HCT116 (cell line): Measurements from ENCODE around the gene SLC25A53. TPM values are rescaled to one million over a fixed set of nuclear protein-coding genes. Genes with fewer than 3 reads are reported as not detected.
A peak's percentile ranks its signal among the peaks of the same experiment; 100 is the strongest.

Source experiments
- ATAC-seq: fragments of 200-7000 bp; cut with Tn5 transposase; 2 replicates; pipeline ENCODE4 v1.9.1; 2020; ENCODE audit warnings: mild to moderate bottlenecking, moderate library complexity
- Bru-seq: library from RNA; stranded (reverse); fragments of 400-500 nt; gene quantifications from one replicate; lab custom pipeline; 2021; lab: Mats Ljungman, UMichigan
- BruChase-seq, 2 experiments: library from RNA; stranded (reverse); fragments of 400-500 nt; gene quantifications; one replicate each; lab custom pipeline; 2021; lab: Mats Ljungman, UMichigan
- BruUV-seq: library from RNA; stranded (reverse); fragments of 400-500 nt; replicated peaks from 2 replicates; lab custom pipeline; 2021; lab: Mats Ljungman, UMichigan
- CTCF ChIA-PET: fragments of 300-600 bp; sonication (Branson Sonifier 250); formaldehyde crosslinking; loops from one replicate; lab custom pipeline; 2021; ENCODE audit warnings: antibody characterized with exemption; lab: Charles Lee
- POLR2A ChIA-PET: fragments of 300-600, 350-600 bp; sonication (Branson Sonifier 250); formaldehyde crosslinking; loops from one replicate; lab custom pipeline; 2021; ENCODE audit warnings: antibody characterized with exemption; lab: Charles Lee
- RAD21 ChIA-PET, 2 experiments: fragments of 300-600 bp; sonication (Branson Sonifier 250); formaldehyde crosslinking; loops; one replicate each; lab custom pipeline; 2023; ENCODE audit warnings: low total read pairs in 2 of 2; ENCODE audit not compliant: uncharacterized antibody in 2 of 2, unreplicated experiment in 2 of 2, low non-redundant PET in 1 of 2; lab: Charles Lee
- DNase-seq: peaks from one replicate; pipeline ENCODE4 v3.0.0-alpha.2; 2010; ENCODE audit warnings: low read depth, low spot score
- H2AFZ ChIP-seq: fragments of 200-600 bp; shearing (Covaris generic), sonication (generic); 2 replicates; pipeline ENCODE4 v1.6.1; 2017; ENCODE audit warnings: low read depth, mixed run types, mixed read lengths, antibody characterized with exemption, low read length; ENCODE audit not compliant: poor library complexity, severe bottlenecking
- H3K27ac ChIP-seq: 2 replicates; pipeline ENCODE4 v1.5.1; 2012; ENCODE audit warnings: low read depth, low read length
- H3K27me3 ChIP-seq: fragments of 200-600 bp; sonication (generic); 2 replicates; pipeline ENCODE4 v1.6.1; 2016; ENCODE audit warnings: mixed run types, low read length, mixed read lengths; ENCODE audit not compliant: insufficient read depth
- H3K36me3 ChIP-seq, 2 experiments: fragments of 200-500 bp in 1 of 2; fragments of 200-600 bp in 1 of 2; sonication (Bioruptor generic) in 1 of 2; sonication (generic) in 1 of 2; 2 replicates each; pipeline versions ENCODE4 v1.5.1 to v1.6.1; 2014 to 2016; ENCODE audit warnings: low read length in 2 of 2, inconsistent platforms in 1 of 2, mixed read lengths in 1 of 2, mixed run types in 1 of 2; ENCODE audit not compliant: insufficient read depth in 2 of 2, control insufficient read depth in 1 of 2
- H3K4me1 ChIP-seq, 2 experiments: fragments of 200-600 bp in 1 of 2; sonication (generic) in 1 of 2; 2 replicates each; pipeline versions ENCODE4 v1.5.1 to v1.6.1; 2012 to 2017; ENCODE audit warnings: low read length in 2 of 2, inconsistent platforms in 1 of 2, mild to moderate bottlenecking in 1 of 2, mixed read lengths in 1 of 2, mixed run types in 1 of 2, moderate library complexity in 1 of 2; ENCODE audit not compliant: insufficient read depth in 2 of 2, control insufficient read depth in 1 of 2
- H3K4me2 ChIP-seq: fragments of 200-600 bp; sonication (generic); 2 replicates; pipeline ENCODE4 v1.6.1; 2017; ENCODE audit warnings: mixed run types, low read length, mixed read lengths
- H3K4me3 ChIP-seq, 2 experiments: fragments of 200-600 bp in 1 of 2; sonication (generic) in 1 of 2; replicated peaks in 1 of 2; 2 replicates each; pipeline ENCODE4 v1.5.1; 2011 to 2016; ENCODE audit warnings: low read length in 2 of 2, control low read depth in 1 of 2, low read depth in 1 of 2, mild to moderate bottlenecking in 1 of 2, mixed read lengths in 1 of 2, mixed run types in 1 of 2
- H3K79me2 ChIP-seq: fragments of 200-600 bp; sonication (generic); 2 replicates; pipeline ENCODE4 v1.6.1; 2017; ENCODE audit warnings: mild to moderate bottlenecking, mixed run types, low read length, moderate library complexity, mixed read lengths; ENCODE audit not compliant: insufficient read depth
- H3K9ac ChIP-seq: fragments of 200-600 bp; sonication (generic); 2 replicates; pipeline ENCODE4 v1.6.1; 2016; ENCODE audit warnings: low read length, mixed read lengths
- H3K9me2 ChIP-seq: fragments of 200-600 bp; sonication (generic), shearing (Covaris generic); 2 replicates; pipeline ENCODE4 v1.6.1; 2017; ENCODE audit warnings: mixed run types, mild to moderate bottlenecking, moderate library complexity; ENCODE audit not compliant: insufficient read depth
- H3K9me3 ChIP-seq, 2 experiments: fragments of 200-500 bp in 1 of 2; fragments of 200-600 bp in 1 of 2; sonication (Bioruptor generic) in 1 of 2; sonication (generic) in 1 of 2; 2 replicates each; pipeline ENCODE4 v1.6.1; 2014 to 2017; ENCODE audit warnings: low read length in 2 of 2, mixed read lengths in 2 of 2, inconsistent platforms in 1 of 2, low read depth in 1 of 2, mild to moderate bottlenecking in 1 of 2, mixed run types in 1 of 2, moderate library complexity in 1 of 2; ENCODE audit not compliant: control insufficient read depth in 1 of 2, insufficient read depth in 1 of 2
- H4K20me1 ChIP-seq: fragments of 200-600 bp; sonication (generic), shearing (Covaris generic); 2 replicates; pipeline ENCODE4 v1.6.1; 2017; ENCODE audit warnings: mixed run types, mild to moderate bottlenecking, moderate library complexity; ENCODE audit not compliant: insufficient read depth
- CBX3 ChIP-seq: IDR thresholded peaks from 2 replicates; pipeline ENCODE4 v1.6.1; 2012; ENCODE audit warnings: low read depth
- EGR1 ChIP-seq: IDR thresholded peaks from 2 replicates; pipeline ENCODE4 v1.6.1; 2012; ENCODE audit warnings: low read depth
- ELF1 ChIP-seq: IDR thresholded peaks from 2 replicates; pipeline ENCODE4 v1.6.1; 2012; ENCODE audit warnings: low read depth, borderline replicate concordance
- MAX ChIP-seq: IDR thresholded peaks from 2 replicates; pipeline ENCODE4 v1.6.1; 2012
- REST ChIP-seq: IDR thresholded peaks from 2 replicates; pipeline ENCODE4 v1.6.1; 2012; ENCODE audit warnings: low read depth
- SIN3A ChIP-seq: IDR thresholded peaks from 2 replicates; pipeline ENCODE4 v1.6.1; 2012; ENCODE audit warnings: low read depth
- SP1 ChIP-seq: IDR thresholded peaks from 2 replicates; pipeline ENCODE4 v1.6.1; 2012; ENCODE audit warnings: low read depth
- SRF ChIP-seq: IDR thresholded peaks from 2 replicates; pipeline ENCODE4 v1.6.1; 2012; ENCODE audit warnings: low read depth
- YY1 ChIP-seq: IDR thresholded peaks from 2 replicates; pipeline ENCODE4 v1.6.1; 2011; ENCODE audit warnings: low read length, low read depth, moderate library complexity, mild to moderate bottlenecking; ENCODE audit not compliant: insufficient replicate concordance; ENCODE audit errors: extremely low read depth
- ZNF274 ChIP-seq: fragments of 200-500 bp; sonication (Bioruptor generic); IDR thresholded peaks from 2 replicates; pipeline ENCODE4 v1.6.1; 2014; ENCODE audit warnings: mild to moderate bottlenecking, low read depth, low read length, inconsistent platforms
- intact Hi-C: fragments of 100-400 bp; cut with micrococcal nuclease; formaldehyde crosslinking; loops from 2 replicates; pipeline ENCODE4 v1.10.0; 2022
- long read RNA-seq: library from polyadenylated mRNA; unstranded; transcript quantifications from one replicate; pipeline ENCODE4 v2.0.0, GENCODE V29; 2021; ENCODE audit not compliant: unreplicated experiment
- polyA plus RNA-seq: library from polyadenylated mRNA; unstranded; fragments of >200 nt; gene quantifications from 2 replicates; pipeline ENCODE4 v1.2.1, GENCODE V29; 2012; ENCODE audit warnings: missing spikeins
- total RNA-seq: library from RNA; stranded (reverse); gene quantifications from one replicate; pipeline ENCODE4 v1.2.1, GENCODE V29; 2021; ENCODE audit not compliant: unreplicated experiment

The SLC25A53 gene, protein sequence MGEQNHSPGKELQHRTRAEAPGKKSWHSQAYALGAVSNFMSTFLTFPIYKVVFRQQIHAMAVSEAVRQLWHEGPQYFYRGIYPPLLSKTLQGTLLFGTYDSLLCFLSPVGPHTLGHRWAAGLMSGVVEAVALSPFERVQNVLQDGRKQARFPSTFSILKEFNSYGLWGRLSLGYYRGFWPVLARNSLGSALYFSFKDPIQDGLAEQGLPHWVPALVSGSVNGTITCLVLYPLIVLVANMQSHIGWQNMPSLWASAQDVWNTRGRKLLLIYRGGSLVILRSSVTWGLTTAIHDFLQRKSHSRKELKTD
- total RNA-seq (3.4 TPM), Bru-seq, nascent RNA (percentile 47 among the genes with signal in this experiment), BruChase-seq, experiment 1, labeled RNA remaining after a 6-hour chase (percentile 57 among the genes with signal in this experiment), BruChase-seq, experiment 2, labeled RNA remaining after a 2-hour chase (percentile 55 among the genes with signal in this experiment)
- 3.2 and 3.5 TPM in 2 replicates for polyA plus RNA-seq
- long read RNA-seq, transcript SLC25A53-201 (2 exons, 731 nt): major isoform, 5 of 6 reads
- long read RNA-seq, partial matches to known transcripts: 0 of 6 reads
- long read RNA-seq, other reads (novel, unspliced or antisense): 1 of 6 reads

- peak within 1 kb of the TSS; percentile 70 for H3K9ac ChIP-seq
- H3K4me2 ChIP-seq: peak within 1 kb of the TSS; percentile 81
- POLR2A ChIA-PET: interaction anchor here (0.9 to 1.7 kb wide), 2 partner anchors 9 to 14 kb away, joined by 3 to 7 read pairs; partner anchors contain the start of gene FAM199X
- H3K27ac ChIP-seq: peak within 1 kb of the TSS; percentile 77
- no peak within 1 kb of the TSS for H2AFZ ChIP-seq
- intact Hi-C loops: no loop called here
- H3K36me3 ChIP-seq: no peaks in the 10 kb centered on the region
- H4K20me1 ChIP-seq: no peaks in the 10 kb centered on the region
- ATAC-seq: peak; percentile 94
- peaks cover 0 to 3% of the 10 kb centered on the region in 2 experiments; a peak in 1 of 4 replicates for H3K4me1 ChIP-seq
- H3K9me2 ChIP-seq: no peaks in the 10 kb centered on the region
- no peaks in the 10 kb centered on the region for H3K9me3 ChIP-seq
- H3K27me3 ChIP-seq: no peaks in the 10 kb centered on the region
- CTCF ChIA-PET: interaction anchor here (1.1 kb wide), 1 partner anchor 9 kb away, joined by 5 read pairs; no protein-coding TSS in a partner anchor
- TSS peak; percentile 82 for BruUV-seq
- DNase-seq: peak; percentile 70
- RAD21 ChIA-PET: interaction anchor here in 1 of 2 experiments (0.7 to 0.9 kb wide), 2 partner anchors 9 to 1600 kb away, joined by 7 to 9 read pairs; no protein-coding TSS in a partner anchor
- H3K4me3 ChIP-seq: peak within 1 kb of the TSS; percentile 69 to 73
- H3K79me2 ChIP-seq: peaks cover 24% of the 10 kb centered on the region; the same call in 1 of the 2 replicates
- peak; percentile 68 for TF ChIP-seq ELF1
- peak; percentile 89 for TF ChIP-seq SRF
- TF ChIP-seq SIN3A: 0 out of 2 replicates have a peak, but pooled peaks have one; percentile 8
- TF ChIP-seq SP1: peak; percentile 62
- 0 out of 2 replicates have a peak, but pooled peaks have one; percentile 58 for TF ChIP-seq CBX3
- peak; percentile 87 for TF ChIP-seq YY1
- TF ChIP-seq EGR1: peak; percentile 94
- no peak for TF ChIP-seq REST
- TF ChIP-seq ZNF274: no peak
- peak; percentile 38 for TF ChIP-seq MAX
- TF ChIP-seq, all 23 proteins: peak for 8
Measured at GRCh38 chrX:104156630-104157529, at the start of gene SLC25A53. SLC25A53 (minus strand) TSS chrX:104157009; CDS start chrX:104105257, 51,752 bp downstream.
